Measurements from ENCODE around the gene KEAP1.

- no peak for TF ChIP-seq CTCF (IDR thresholded peaks at IDR 0.05 in 2 of 3, conservative IDR thresholded peaks at IDR 0.05 in 1 of 3; ENCODE audit: borderline replicate concordance in 1 of 3, insufficient read depth in 1 of 3, low read depth in 2 of 3, low read length in 2 of 3)
- TF ChIP-seq ZFX (IDR thresholded peaks at IDR 0.05) = no peak
Measured at GRCh38 chr19:10450191-10450852, 52.8 kb downstream of the KEAP1 start.
